GM18951 (cell line): Measurements from ENCODE around the gene CCL17.

Experiments used
- POLR2A ChIP-seq: IDR thresholded peaks from 4 replicates; pipeline ENCODE4 v1.6.1; 2011; ENCODE audit warnings: mild to moderate bottlenecking; ENCODE audit not compliant: insufficient read length, insufficient read depth; ENCODE audit errors: extremely low read depth
- in situ Hi-C: fragments of 300-500 bp; cut with MboI; formaldehyde crosslinking; loops from one replicate; pipeline ENCODE4 v1.12.0; 2022; ENCODE audit warnings: low sequenced_read_pairs, mixed read lengths, inconsistent platforms; ENCODE audit not compliant: unreplicated experiment

The CCL17 gene

DNA sequence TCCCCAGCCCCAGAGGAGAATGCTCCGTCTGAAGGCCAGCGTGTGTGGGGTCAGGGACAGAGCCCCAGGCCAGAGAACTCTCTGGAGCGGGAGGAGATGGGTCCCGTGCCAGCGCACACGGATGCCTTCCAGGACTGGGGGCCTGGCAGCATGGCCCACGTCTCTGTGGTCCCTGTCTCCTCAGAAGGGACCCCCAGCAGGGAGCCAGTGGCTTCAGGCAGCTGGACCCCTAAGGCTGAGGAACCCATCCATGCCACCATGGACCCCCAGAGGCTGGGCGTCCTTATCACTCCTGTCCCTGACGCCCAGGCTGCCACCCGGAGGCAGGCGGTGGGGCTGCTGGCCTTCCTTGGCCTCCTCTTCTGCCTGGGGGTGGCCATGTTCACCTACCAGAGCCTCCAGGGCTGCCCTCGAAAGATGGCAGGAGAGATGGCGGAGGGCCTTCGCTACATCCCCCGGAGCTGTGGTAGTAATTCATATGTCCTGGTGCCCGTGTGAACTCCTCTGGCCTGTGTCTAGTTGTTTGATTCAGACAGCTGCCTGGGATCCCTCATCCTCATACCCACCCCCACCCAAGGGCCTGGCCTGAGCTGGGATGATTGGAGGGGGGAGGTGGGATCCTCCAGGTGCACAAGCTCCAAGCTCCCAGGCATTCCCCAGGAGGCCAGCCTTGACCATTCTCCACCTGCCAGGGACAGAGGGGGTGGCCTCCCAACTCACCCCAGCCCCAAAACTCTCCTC lies 21.9 kb upstream of the CCL17 start:
- in situ Hi-C loops = no loop called here

DNA sequence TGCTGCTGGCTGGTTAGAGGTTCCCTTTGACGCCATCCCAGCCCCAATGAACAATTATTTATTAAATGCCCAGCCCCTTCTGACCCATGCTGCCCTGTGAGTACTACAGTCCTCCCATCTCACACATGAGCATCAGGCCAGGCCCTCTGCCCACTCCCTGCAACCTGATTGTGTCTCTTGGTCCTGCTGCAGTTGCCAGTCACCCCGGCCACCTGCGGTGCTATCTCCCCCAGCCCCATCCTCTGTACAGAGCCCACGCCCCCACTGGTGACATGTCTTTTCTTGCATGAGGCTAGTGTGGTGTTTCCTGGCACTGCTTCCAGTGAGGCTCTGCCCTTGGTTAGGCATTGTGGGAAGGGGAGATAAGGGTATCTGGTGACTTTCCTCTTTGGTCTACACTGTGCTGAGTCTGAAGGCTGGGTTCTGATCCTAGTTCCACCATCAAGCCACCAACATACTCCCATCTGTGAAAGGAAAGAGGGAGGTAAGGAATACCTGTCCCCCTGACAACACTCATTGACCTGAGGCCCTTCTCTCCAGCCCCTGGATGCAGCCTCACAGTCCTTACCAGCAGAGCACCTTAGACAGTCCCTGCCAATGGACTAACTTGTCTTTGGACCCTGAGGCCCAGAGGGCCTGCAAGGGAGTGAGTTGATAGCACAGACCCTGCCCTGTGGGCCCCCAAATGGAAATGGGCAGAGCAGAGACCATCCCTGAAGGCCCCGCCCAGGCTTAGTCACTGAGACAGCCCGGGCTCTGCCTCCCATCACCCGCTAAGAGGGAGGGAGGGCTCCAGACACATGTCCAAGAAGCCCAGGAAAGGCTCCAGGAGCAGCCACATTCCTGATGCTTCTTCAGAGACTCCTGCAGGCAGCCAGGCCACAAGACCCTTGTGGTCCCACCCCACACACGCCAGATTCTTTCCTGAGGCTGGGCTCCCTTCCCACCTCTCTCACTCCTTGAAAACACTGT lies 21.0 kb upstream of the CCL17 start:
- in situ Hi-C loops = no loop called here
- no peak for TF ChIP-seq POLR2A

More for the DNA sequence above, 21.9 kb upstream of the CCL17 start:
- TF ChIP-seq POLR2A = no peak

DNA sequence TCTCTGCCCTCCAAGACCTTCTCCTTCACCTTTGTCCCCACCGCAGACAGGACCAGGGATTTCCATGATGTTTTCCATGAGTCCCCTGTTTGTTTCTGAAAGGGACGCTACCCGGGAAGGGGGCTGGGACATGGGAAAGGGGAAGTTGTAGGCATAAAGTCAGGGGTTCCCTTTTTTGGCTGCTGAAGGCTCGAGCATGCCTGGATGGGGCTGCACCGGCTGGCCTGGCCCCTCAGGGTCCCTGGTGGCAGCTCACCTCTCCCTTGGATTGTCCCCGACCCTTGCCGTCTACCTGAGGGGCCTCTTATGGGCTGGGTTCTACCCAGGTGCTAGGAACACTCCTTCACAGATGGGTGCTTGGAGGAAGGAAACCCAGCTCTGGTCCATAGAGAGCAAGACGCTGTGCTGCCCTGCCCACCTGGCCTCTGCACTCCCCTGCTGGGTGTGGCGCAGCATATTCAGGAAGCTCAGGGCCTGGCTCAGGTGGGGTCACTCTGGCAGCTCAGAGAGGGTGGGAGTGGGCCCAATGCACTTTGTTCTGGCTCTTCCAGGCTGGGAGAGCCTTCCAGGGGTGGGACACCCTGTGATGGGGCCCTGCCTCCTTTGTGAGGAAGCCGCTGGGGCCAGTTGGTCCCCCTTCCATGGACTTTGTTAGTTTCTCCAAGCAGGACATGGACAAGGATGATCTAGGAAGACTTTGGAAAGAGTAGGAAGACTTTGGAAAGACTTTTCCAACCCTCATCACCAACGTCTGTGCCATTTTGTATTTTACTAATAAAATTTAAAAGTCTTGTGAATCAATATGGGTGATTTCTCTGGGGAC lies 20.1 kb upstream of the CCL17 start:
- no peak for TF ChIP-seq POLR2A
- in situ Hi-C loops = no loop called here

DNA sequence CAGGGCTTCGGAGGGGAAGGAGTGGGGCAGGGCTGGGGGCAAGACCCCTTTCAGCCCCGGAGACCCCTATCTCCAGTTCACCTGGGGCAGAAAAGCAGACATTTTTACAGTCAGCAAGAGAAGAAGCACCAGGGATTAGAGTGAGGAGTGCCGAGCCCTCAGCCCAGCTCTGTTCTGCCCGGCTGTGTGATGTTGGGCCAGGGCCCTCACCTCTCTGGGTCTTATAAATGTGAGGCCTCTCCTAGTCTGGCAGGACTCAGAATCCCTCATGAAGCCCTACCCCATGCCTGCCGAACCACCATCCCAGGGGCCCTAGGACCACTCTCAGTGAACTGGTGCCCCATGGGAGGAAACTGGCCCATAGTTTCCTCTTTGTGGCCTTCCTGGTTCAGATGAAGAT lies 19.5 kb upstream of the CCL17 start:
- in situ Hi-C loops = no loop called here

DNA sequence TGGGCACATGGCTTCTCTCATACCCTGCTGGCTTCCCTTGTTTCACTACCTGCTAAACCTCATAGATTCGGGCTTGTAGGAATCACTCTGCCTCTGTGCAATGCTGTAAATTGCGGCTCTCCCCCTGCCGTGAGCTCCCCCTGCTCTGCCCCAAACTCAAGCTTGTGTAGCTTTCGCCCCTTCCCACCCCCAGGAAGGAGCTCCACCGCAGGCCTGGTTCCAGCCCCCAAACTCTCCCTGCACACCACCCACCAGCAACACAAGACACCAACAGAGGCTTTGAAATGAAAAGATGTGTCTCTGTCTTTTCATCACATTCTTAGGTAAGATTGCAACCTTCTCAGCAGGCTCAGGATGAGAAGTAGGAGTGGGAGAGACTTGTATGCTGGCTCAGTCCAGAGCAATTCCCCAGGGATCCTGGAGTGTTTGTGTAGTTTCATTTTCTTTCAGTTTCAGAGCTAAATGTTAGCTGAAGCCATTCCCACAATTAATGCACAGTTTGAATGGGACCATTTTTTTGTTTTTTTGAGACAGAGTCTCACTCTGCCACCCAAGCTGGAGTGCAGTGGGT lies 18.1 kb upstream of the CCL17 start:
- in situ Hi-C loops = no loop called here
- TF ChIP-seq POLR2A = no peak

More for the DNA sequence above, 19.5 kb upstream of the CCL17 start:
- no peak for TF ChIP-seq POLR2A

DNA sequence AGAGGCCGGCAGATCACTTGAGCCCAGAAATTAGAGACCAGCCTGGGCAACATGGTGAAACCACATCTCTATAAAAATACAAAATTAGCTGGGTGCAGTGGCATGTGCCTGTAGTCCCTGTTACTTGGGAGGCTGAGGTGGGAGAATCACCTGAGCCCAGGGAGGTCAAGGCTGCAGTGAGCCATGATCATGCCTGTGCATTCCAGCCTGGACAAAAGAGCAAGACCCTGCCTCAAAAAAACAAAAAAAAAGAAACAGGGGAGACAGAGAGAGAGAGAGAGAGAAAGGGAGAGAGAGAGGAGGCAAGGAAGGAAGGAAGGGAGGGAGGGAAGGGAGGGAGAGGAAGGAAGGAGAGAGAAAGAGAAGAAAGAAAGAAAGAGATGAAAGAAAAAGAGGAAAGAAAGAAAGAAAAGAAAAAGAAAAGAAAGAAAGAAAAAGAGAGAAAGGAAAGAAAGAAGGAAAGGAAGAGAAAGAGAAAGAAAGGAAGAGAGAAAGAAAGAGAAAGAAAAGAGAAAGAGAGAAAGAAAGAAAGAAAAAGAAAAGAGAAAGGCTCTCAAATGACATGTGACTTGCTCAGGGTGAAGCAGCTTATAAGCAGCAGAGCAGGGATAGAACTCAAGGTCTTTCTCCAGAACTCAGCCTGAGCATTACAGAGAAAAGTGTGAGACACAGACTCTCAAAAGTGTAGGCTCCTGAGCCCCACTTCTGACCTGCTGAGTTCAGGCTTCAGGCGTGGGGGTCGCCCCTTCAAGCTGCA lies 16.8 kb upstream of the CCL17 start:
- no peak for TF ChIP-seq POLR2A
- in situ Hi-C loops = no loop called here

DNA sequence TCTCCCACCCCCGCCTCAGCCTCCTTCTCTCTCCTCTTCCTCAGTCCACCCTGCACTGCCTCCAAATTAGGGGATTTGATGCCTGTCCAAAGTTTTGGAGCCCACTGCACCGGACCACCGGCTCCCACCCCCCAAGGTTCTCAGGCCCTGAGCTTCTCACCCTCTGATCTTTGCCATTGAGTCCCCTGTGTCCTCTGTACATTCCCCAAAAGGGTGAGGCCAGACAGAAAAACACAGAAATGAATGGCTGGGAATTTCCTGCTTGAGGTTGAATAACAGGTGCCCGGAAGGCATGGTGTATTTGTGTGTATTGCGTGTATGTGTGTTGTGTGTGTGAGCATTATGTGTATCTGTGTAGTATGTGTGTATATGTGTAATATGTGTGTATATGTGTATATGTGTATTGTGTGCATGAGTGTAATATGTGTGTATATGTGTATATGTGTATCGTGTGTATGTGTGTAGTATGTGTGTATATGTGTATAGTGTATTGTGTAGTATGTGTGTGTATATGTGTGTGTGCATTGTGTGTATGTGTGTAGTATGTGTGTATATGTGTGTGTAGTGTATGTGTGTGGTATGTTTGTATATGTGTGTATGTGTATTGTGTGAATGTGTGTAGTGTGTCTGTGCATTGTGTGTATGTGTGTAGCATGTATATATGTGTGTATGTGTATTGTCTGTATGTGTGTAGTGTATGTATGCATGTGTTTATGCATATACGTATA lies 16.0 kb upstream of the CCL17 start:
- in situ Hi-C loops = no loop called here
- TF ChIP-seq POLR2A = no peak

DNA sequence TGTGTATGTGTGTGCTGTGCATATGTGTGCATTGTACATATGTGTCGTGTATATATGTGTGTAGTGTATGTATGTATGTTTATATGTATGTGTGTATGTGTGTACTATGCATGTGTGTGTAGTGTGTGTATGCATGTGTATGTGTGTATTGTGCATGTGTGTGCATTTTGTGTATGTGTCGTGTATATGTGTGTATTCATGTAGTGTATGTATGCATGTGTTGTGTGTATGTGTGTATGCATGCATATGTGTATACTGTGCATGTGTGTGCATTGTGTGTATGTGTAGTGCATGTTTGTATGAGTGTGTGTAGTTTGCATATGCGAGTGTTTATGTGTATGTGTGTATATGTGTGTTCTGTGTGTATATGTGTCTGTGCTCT lies 15.5 kb upstream of the CCL17 start:
- in situ Hi-C loops = no loop called here
- no peak for TF ChIP-seq POLR2A

DNA sequence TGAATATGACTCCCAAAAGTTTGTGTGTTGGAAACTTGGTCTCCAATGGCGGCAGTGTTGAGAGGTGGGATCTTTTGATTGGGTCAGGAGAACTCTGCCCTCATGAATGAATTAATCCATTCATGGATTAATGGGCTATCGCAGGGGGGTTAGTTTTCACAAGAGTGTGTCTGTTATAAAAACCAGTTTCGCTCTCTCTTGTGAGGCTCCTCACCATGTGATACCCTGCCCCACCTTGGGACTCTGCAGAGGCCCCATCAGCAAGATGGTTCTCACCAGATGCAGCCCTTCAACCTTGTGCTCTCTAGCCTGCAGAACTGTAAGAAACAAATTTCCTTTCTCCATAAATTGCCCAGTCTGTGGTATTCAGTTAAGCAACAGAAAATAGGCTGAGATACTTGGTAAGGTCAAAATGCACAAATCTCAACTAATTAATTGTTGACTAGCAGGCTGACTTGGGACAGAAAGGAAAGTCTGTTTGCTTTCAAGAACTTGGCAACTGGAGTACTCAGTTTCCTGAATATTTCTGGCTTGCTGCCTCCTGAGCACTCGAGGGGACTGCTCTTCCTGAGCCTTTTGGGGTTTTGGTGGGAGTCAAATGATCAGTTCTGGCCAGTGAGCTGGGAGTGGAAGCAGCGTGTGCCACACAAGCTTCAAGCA lies 13.8 kb upstream of the CCL17 start:
- no peak for TF ChIP-seq POLR2A
- in situ Hi-C loops = no loop called here

DNA sequence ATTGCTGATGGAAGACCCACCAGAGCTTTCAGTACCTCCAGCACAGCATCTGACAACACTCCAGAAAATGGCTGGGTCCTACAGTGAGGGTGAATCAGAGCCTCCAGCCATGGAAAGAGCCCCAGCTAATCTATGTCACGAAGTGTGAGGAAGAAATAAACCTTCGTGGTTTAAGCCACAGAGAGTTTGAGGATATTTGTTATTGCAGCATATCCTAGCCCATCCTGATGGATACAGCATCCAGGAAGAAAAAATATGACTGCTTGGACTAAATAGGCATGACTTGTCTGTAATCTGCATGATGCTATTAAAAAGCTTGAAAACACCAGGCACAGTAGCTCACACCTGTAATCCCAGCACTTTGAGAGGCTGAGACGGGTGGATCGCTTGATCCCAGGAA lies 13.3 kb upstream of the CCL17 start:
- in situ Hi-C loops = no loop called here
- TF ChIP-seq POLR2A = no peak

DNA sequence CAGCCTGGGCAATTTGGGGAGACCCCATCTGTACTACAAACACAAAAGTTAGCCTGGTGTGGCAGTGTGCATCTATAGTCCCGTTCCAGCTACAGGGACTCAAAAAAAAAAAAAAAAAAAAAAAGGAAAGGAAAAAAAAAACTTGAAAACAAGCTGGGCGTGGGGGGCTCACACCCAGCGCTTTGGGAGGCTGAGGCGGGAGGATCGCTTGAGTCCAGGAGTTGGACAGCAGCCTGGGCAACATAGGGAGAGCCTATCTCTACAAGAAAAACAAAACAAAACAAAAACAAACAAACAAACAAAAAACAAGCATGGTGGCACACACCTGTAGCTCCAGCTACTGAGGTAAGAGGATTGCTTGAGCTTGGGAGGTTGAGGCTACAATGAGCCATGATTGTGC lies 12.9 kb upstream of the CCL17 start:
- TF ChIP-seq POLR2A = no peak

More for the DNA sequence above, 12.9 kb upstream of the CCL17 start:
- in situ Hi-C loops = no loop called here
